Hematopoietic multipotent progenitor cell treated with erythropoietin and hydrocortisone succinate and interleukin-3 and kit ligand, for 15 days (in vitro differentiated cells): ENCODE measurements around the gene ABCC10.

Experiments
- DNase-seq: peaks from one replicate; pipeline ENCODE4 v3.0.0-alpha.2; 2015; ENCODE audit warnings: low spot score

ABCC10 gene

GRCh38 chr6:43468748-43469681 is 41.7 kb downstream of the ABCC10 start:
- no peak for DNase-seq

GRCh38 chr6:43469947-43470346 is 42.6 kb downstream of the ABCC10 start:
- DNase-seq = no peak

- no peak for DNase-seq
These were observed 44.1 kb downstream of the ABCC10 start for GRCh38 chr6:43471399-43471798.

GRCh38 chr6:43472515-43472914 is 45.2 kb downstream of the ABCC10 start:
- no peak for DNase-seq

GRCh38 chr6:43475516-43475915 is 48.2 kb downstream of the ABCC10 start:
- DNase-seq = no peak

- DNase-seq = no peak
These were observed 49.4 kb downstream of the ABCC10 start for GRCh38 chr6:43476746-43477145.

- DNase-seq = peak; percentile 88
These were observed 50.1 kb downstream of the ABCC10 start, which contains the start of gene TJAP1 for GRCh38 chr6:43477235-43478007. TJAP1 (plus strand) TSS chr6:43477570; CDS start chr6:43499002, 21,432 bp downstream.

GRCh38 chr6:43478008-43478372 is 50.6 kb downstream of the ABCC10 start:
- DNase-seq = peak; percentile 17

- no peak for DNase-seq
These were observed 53.7 kb downstream of the ABCC10 start for GRCh38 chr6:43481075-43481474.

GRCh38 chr6:43481591-43482236 is 54.4 kb downstream of the ABCC10 start:
- no peak for DNase-seq

GRCh38 chr6:43488667-43489276 is 61.4 kb downstream of the ABCC10 start:
- DNase-seq = no peak

GRCh38 chr6:43489277-43490072 is 62.1 kb downstream of the ABCC10 start:
- no peak for DNase-seq

- DNase-seq = no peak
These were observed 63.2 kb downstream of the ABCC10 start for GRCh38 chr6:43490523-43490939.

- DNase-seq = no peak
These were observed 64.7 kb downstream of the ABCC10 start for GRCh38 chr6:43491750-43492661.

GRCh38 chr6:43492673-43493072 is 65.3 kb downstream of the ABCC10 start:
- DNase-seq = no peak

GRCh38 chr6:43493230-43493629 is 65.9 kb downstream of the ABCC10 start:
- no peak for DNase-seq

- no peak for DNase-seq
These were observed 66.5 kb downstream of the ABCC10 start for GRCh38 chr6:43493833-43494232.

- DNase-seq = no peak
These were observed 67.0 kb downstream of the ABCC10 start for GRCh38 chr6:43494321-43494720.

- DNase-seq = no peak
These were observed 67.4 kb downstream of the ABCC10 start for GRCh38 chr6:43494766-43495165.

- no peak for DNase-seq
These were observed 68.1 kb downstream of the ABCC10 start for GRCh38 chr6:43495409-43495941.
